Subcutaneous abdominal adipose tissue (tissue), 5 donors: ENCODE data around the gene PHF2.

Source experiments
- H3K27ac ChIP-seq: one replicate; pipeline ENCODE4 v1.7.0; 2013; ENCODE audit warnings: low read depth, mild to moderate bottlenecking, inconsistent platforms, low read length, moderate library complexity
- H3K27me3 ChIP-seq, 5 donors: one replicate each; pipeline ENCODE4 v1.7.0; 2013; ENCODE audit warnings: low read length in 5 of 5, inconsistent platforms in 1 of 5; ENCODE audit not compliant: control insufficient read depth in 5 of 5, insufficient read depth in 4 of 5
- H3K36me3 ChIP-seq, 5 donors: one replicate each; pipeline ENCODE4 v1.7.0; 2013; ENCODE audit warnings: low read length in 5 of 5; ENCODE audit not compliant: control insufficient read depth in 5 of 5, insufficient read depth in 5 of 5
- H3K4me1 ChIP-seq, 5 donors: one replicate each; pipeline ENCODE4 v1.7.0; 2013; ENCODE audit warnings: low read length in 5 of 5, mild to moderate bottlenecking in 3 of 5, moderate library complexity in 1 of 5; ENCODE audit not compliant: control insufficient read depth in 5 of 5, insufficient read depth in 5 of 5
- H3K4me3 ChIP-seq, 5 donors: one replicate each; pipeline ENCODE4 v1.7.0; 2013; ENCODE audit warnings: low read length in 5 of 5, low read depth in 1 of 5
- H3K9ac ChIP-seq, 5 donors: one replicate each; pipeline ENCODE4 v1.7.0; 2013; ENCODE audit warnings: low read length in 5 of 5, mild to moderate bottlenecking in 4 of 5, moderate library complexity in 3 of 5
- H3K9me3 ChIP-seq, 5 donors: one replicate each; pipeline ENCODE4 v1.7.0; 2013; ENCODE audit warnings: low read length in 5 of 5; ENCODE audit not compliant: control insufficient read depth in 5 of 5
- donor health status: healthy.
- donor health status: healthy.
- donor health status: healthy.
- donor health status: healthy.
- donor health status: healthy.

The PHF2 gene

DNA sequence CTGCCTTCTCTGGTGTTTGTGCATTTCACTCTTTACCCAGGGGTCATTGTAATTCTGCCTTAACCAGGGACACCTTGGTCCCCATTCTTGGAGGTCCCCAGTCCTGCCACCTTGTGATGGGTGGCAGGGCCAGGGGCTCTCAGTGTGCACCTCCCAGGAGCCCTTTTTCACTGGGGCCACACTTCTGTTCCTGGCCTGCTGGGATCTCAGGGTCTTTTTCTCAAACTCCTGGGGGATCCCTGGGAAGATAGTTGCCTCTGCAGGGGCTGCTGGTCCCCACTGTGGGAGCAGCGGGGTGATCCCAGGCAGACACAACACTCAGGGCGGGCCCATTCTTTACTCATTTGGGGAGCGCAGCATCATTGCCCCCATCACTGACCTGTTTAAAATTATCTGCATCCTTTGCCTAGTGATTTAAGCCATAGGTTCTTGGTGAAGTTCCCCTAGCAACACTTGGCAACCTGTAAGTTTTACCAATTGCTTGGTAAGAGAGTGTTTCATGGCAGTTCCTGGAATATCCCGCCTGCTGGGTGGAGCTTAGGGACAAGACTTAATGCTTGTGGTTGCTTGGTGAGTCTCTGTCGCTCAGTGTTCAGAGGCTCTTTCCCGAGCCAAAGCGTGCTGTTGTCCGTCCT, 15.7 kb downstream of the PHF2 start:
- Histone ChIP-seq H3K27ac (no peak overlapping the region), H3K27me3 (no peaks in the 10 kb centered on the region), H3K4me1 (peaks cover 4 to 53% (median 30%) of the 10 kb centered on the region in 5 donors)

DNA sequence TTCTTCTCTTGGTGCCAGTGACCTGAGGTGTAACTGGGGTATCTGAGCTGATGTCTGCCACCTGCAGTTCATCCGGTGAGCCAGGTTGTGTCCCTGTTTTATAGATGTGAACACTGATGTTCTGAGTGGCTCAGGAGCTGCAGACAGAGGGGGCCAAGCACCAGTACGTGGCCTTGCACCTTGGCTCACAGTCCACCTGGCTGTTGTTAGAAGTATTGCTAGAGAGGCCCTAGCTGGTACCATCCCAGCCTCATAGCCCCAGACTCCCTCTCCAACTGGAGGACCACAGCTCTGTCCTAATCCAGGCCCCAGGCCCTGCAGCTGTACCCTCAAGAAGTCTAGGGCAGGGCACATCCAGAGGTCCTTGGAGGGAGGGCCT, 16.2 kb downstream of the PHF2 start:
- H3K27me3 ChIP-seq: no peaks in the 10 kb centered on the region
- no peaks in the 10 kb centered on the region for H3K9me3 ChIP-seq
- peaks cover 0 to 5% (median 0%) of the 10 kb centered on the region in 5 donors for H3K36me3 ChIP-seq
- H3K27ac ChIP-seq: no peak overlapping the region
- no peak overlapping the region for H3K4me3 ChIP-seq
- peaks cover 4 to 53% (median 30%) of the 10 kb centered on the region in 5 donors for H3K4me1 ChIP-seq
- H3K9ac ChIP-seq: no peak overlapping the region

More for the DNA sequence above, 15.7 kb downstream of the PHF2 start:
- Histone ChIP-seq H3K4me3 (no peak overlapping the region), H3K9me3 (no peaks in the 10 kb centered on the region), H3K9ac (no peak overlapping the region), H3K36me3 (peaks cover 0 to 5% (median 0%) of the 10 kb centered on the region in 5 donors)

DNA sequence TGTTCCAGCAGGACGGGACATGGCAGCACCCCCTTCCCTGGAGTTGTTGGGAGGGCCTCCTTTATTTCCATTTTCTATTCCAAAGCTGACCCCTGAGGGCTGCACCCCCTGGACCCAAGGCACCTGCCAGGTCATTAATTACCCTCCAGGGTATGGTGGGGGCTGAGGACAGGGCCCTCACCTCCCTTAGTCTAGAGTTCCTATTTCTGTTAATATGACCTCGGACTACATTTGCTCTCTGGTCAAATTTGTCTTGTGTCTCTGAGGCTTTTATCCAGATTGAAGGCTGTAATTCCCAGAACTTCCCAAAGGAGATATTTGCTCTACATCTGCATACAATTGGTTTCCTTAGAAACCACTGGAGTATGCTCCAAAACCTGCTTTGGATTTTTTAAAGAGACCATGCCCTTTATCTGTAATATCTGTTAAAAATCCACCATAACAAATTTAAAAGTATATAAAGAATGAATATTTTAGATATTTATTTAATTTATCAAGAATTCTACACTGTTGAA, 16.8 kb downstream of the PHF2 start:
- Histone ChIP-seq H3K27me3 (no peaks in the 10 kb centered on the region), H3K27ac (no peak overlapping the region), H3K9ac (no peak overlapping the region), H3K4me3 (no peak overlapping the region), H3K36me3 (peaks cover 0 to 5% (median 0%) of the 10 kb centered on the region in 5 donors), H3K9me3 (no peaks in the 10 kb centered on the region), H3K4me1 (peaks cover 4 to 54% (median 30%) of the 10 kb centered on the region in 5 donors)

DNA sequence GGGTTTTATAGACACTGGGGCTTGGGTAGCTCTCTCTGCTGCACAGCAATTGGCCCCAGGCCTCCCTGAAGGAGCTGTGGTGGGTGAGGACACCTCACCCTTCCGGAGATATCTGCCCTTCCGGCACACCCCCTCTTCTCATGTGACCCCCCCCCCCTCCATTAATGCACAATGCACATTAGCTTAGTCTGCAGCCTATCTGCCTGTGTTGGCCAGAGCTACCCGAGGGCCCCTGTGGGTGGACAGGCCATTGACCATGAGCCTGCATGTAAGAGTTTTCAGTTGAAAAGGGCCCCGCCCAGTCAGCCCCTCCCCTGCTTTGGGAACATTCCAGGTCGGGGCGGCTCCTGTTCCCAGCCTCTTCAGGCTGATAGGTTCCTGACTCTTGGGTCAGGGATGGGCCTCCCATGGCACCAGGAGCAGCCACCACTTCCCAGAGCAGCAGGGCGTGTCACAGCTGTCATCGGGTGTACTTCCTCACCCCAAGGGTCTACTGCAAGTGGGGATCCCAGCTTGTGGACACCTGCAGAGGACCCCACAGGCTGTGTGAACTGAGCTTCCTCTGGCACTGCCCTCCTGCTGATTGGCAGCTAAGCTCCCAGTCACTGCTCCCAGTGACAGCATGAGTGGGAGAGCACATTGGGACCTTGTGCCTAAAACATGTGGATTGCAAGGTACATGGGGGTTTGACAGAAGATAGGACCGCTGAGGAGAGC, 17.8 kb downstream of the PHF2 start:
- Histone ChIP-seq H3K4me1 (peaks cover 4 to 59% (median 26%) of the 10 kb centered on the region in 5 donors), H3K9me3 (no peaks in the 10 kb centered on the region), H3K27me3 (no peaks in the 10 kb centered on the region), H3K27ac (no peak overlapping the region), H3K9ac (no peak overlapping the region), H3K4me3 (no peak overlapping the region), H3K36me3 (peaks cover 0 to 5% (median 0%) of the 10 kb centered on the region in 5 donors)

DNA sequence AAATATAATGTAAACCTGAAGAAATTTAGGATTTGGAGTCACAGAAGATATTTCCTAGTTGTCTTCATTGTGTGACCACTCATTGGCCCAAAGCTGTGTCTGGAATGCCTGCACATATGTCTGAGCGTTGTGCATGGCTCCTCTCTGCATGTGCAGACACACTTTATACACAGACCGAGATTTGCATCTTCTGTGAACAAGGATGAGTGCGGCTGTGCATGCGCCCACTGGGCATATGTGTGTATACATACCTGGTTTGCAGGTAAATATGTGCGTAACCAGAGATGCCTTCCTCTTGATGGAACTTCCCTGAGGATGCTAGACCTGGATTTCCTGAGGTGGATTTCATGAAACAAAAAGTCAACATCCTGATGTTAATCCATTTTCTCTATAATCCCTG, 19.1 kb downstream of the PHF2 start:
- Histone ChIP-seq H3K36me3 (peaks cover 0 to 5% (median 0%) of the 10 kb centered on the region in 5 donors), H3K27ac (no peak overlapping the region), H3K4me3 (no peak overlapping the region), H3K27me3 (no peaks in the 10 kb centered on the region), H3K9ac (no peak overlapping the region), H3K9me3 (no peaks in the 10 kb centered on the region), H3K4me1 (peaks cover 2 to 60% (median 21%) of the 10 kb centered on the region in 5 donors)

DNA sequence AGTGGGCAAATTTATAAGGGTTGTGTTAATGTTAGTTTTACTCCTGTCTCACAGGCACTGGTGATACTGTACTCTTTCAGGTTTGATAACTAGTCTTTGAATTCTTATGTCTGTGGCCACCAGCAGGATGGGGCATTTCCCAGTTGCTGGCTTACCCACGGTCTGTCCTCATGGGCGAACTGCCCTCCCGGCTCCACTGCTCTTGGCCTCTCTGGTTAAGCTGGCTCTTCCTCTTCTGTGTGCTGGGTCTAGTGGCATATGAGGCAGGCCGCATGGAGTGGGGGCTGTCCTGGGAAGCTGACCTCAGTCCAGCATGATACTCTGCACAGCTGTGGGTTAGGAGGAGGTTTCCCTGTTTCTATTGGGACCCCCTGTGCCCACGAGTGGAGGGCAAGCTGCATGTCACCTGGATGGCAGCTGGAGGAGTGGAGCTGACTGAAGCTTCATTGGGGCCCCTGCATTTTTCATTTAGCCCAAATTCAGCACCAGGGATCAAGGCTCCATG, 19.5 kb downstream of the PHF2 start:
- peaks cover 3 to 62% (median 25%) of the 10 kb centered on the region in 5 donors for H3K4me1 ChIP-seq
- H3K9ac ChIP-seq: no peak overlapping the region
- H3K36me3 ChIP-seq: peaks cover 0 to 3% (median 0%) of the 10 kb centered on the region in 5 donors
- H3K27ac ChIP-seq: no peak overlapping the region
- H3K27me3 ChIP-seq: no peaks in the 10 kb centered on the region
- H3K4me3 ChIP-seq: no peak overlapping the region
- H3K9me3 ChIP-seq: no peaks in the 10 kb centered on the region

DNA sequence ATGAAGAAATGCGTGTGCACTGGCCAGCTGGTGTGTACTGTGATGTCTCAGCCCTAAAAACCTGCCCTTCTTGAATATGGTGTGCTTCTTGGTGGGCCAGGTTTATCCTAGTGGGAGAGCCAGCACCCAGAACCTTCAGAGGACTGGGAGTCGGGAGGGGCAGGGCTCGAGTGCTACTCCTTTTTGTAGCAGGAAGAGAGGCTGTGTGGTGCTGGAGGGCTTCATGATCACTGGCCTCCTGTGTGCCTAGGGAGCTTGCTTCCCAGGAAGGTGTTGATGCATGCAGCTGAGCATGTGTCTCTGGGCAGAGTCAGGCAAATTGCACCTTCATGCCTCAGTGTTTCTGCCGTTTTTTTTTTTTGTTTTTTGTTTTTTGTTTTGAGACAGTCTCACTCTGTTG, 20.0 kb downstream of the PHF2 start:
- H3K27ac ChIP-seq: no peak overlapping the region
- H3K4me3 ChIP-seq: no peak overlapping the region
- peaks cover 0 to 2% (median 0%) of the 10 kb centered on the region in 5 donors for H3K36me3 ChIP-seq
- H3K9me3 ChIP-seq: no peaks in the 10 kb centered on the region
- peaks cover 3 to 61% (median 25%) of the 10 kb centered on the region in 5 donors for H3K4me1 ChIP-seq
- no peak overlapping the region for H3K9ac ChIP-seq
- H3K27me3 ChIP-seq: no peaks in the 10 kb centered on the region

DNA sequence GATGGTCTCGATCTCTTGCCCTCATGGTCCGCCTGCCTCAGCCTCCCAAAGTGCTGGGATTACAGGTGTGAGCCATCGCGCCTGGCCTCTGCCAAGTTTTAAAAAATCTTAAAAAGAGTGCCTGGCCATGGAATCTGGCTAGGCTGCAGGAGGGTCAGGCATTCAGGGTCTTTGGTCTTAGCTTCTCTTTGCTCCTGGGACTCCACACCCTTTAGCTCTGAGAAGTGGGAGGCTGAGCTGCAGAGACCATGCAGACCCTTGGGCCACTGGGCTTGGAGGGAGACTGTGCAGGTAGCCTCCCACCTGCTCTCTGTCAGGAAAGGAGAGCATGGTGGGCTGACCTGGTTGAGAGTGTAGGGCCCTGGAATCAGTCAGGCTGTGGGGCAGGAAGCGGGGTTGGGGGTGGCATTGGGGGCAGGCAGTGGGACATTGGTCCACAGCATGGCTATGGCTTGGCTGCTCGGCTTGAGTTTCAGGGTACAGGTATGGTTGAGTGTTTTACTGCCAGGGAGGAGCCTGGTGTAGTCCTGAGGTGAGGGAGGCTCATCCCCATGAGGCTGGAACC, 20.8 kb downstream of the PHF2 start:
- H3K4me3 ChIP-seq: no peak overlapping the region
- peaks cover 3 to 57% (median 25%) of the 10 kb centered on the region in 5 donors for H3K4me1 ChIP-seq
- H3K27me3 ChIP-seq: no peaks in the 10 kb centered on the region
- no peak overlapping the region for H3K27ac ChIP-seq
- no peak overlapping the region for H3K9ac ChIP-seq
- no peaks in the 10 kb centered on the region for H3K9me3 ChIP-seq
- H3K36me3 ChIP-seq: peaks cover 0 to 2% (median 0%) of the 10 kb centered on the region in 5 donors

DNA sequence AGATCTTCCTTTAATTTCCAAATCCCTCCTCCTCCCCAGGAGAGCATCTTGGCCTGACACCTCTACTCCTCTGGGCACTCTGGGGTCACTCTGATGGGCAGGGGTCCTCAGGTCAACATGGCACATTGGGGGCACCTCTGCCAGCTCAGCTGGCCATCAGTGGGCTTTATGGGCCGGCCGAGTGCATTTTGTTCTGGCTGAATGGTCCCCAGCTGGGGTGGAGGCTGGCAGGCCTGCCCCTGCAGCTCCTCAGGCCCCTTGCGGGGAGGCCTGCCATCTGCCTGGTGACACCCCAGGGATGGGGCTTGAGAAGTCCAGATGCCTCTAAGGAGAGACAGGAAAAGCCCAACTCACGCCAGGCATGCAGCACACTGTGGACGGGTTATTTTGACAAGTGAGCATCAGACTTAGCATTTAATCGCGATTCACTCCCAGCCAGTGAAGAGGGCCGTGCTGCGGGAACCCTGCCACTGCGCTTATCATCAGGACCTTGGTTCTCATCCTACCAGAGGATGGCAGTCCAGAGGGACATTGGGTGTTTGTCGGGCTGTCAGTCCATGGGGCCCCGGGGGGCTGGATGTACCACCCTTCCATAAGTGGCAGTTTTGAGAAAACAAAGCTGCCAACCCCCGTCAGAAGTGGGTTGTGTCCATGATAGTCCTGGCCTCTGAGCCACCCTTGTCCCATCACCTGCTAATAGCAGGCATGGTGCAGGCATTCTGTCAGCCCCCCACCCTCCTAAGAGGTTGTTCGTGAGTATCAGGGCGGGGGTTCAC, 21.7 kb downstream of the PHF2 start:
- H3K4me1 ChIP-seq: peaks cover 3 to 49% (median 23%) of the 10 kb centered on the region in 5 donors
- H3K9me3 ChIP-seq: no peaks in the 10 kb centered on the region
- H3K9ac ChIP-seq: no peak overlapping the region
- no peak overlapping the region for H3K27ac ChIP-seq
- no peaks in the 10 kb centered on the region for H3K27me3 ChIP-seq
- H3K4me3 ChIP-seq: no peak overlapping the region
- peaks cover 0 to 2% (median 0%) of the 10 kb centered on the region in 5 donors for H3K36me3 ChIP-seq
